ENCODE results near the gene TST. TPM values are rescaled to one million over a fixed set of nuclear protein-coding genes. Genes with fewer than 3 reads are reported as not detected.

The TST gene
- total RNA-seq: 1 to 10 TPM; 3.7 to 5.1 TPM
- 0.75 TPM for polyA plus RNA-seq

- POLR2A ChIA-PET: no interaction called here
- H3K27ac ChIP-seq (ENCODE audit: low read depth, low read length): peak within 1 kb of the TSS; percentile 51
- H3K27ac Mint-ChIP-seq: peak within 1 kb of the TSS in 7 of 8 donors; percentile 41 to 86 (median 61)
Measured at GRCh38 chr22:37019309-37020191, at the start of gene TST, which contains the start of gene MPST. Gene TST, minus strand, starts transcription at chr22:37019447. Its CDS starts 715 bp downstream, at chr22:37018732. Gene MPST, plus strand, starts transcription at chr22:37019742. Its CDS starts 95 bp downstream, at chr22:37019837.

GRCh38 chr22:37068859-37069258, 49.6 kb upstream of the TST start:
- Histone ChIP-seq H3K27me3 (ENCODE audit: insufficient read depth, low read length, poor library complexity, severe bottlenecking) (no peaks in the 10 kb centered on the region), H3K4me1 (ENCODE audit: insufficient read depth, low read length) (no peaks in the 10 kb centered on the region), H3K9me3 (ENCODE audit: low read length) (no peaks in the 10 kb centered on the region), H3K4me3 (ENCODE audit: low read length) (no peak overlapping the region), H3K36me3 (ENCODE audit: insufficient read depth, low read length) (no peaks in the 10 kb centered on the region), H3K27ac (ENCODE audit: low read depth, low read length) (no peak overlapping the region)
- DNase-seq: no peak
- Mint-ChIP-seq H3K27ac (peak overlapping the region in 1 of 8 donors; percentile 38), H3K4me1 (no peaks in the 10 kb centered on the region), H3K36me3 (peaks cover 0 to 3% (median 0%) of the 10 kb centered on the region in 3 donors), H3K27me3 (peaks cover 15 to 18% of the 10 kb centered on the region in 2 donors), H3K9me3 (no peaks in the 10 kb centered on the region), H3K4me3 (no peak overlapping the region)
- POLR2A ChIA-PET: interaction anchor here (0.5 kb wide), 1 partner anchor 522 kb away, joined by 4 read pairs; no protein-coding TSS in a partner anchor
- CTCF ChIA-PET: no interaction called here

More at GRCh38 chr22:37019309-37020191, at the start of gene TST, which contains the start of gene MPST:
- peaks cover 13 to 18% (median 14%) of the 10 kb centered on the region in 3 donors for H3K4me1 Mint-ChIP-seq
- H3K4me3 Mint-ChIP-seq: peak within 1 kb of the TSS; percentile 86 to 95 (median 90)
- Histone ChIP-seq H3K9me3 (ENCODE audit: low read length) (no peaks in the 10 kb centered on the region), H3K27me3 (ENCODE audit: insufficient read depth, low read length, poor library complexity, severe bottlenecking) (no peaks in the 10 kb centered on the region), H3K4me3 (ENCODE audit: low read length) (peak within 1 kb of the TSS; percentile 56), H3K4me1 (ENCODE audit: insufficient read depth, low read length) (peaks cover 6% of the 10 kb centered on the region), H3K36me3 (ENCODE audit: insufficient read depth, low read length) (no peaks in the 10 kb centered on the region)
- CTCF ChIA-PET: interaction anchor here (0.8 to 1.3 kb wide), 2 partner anchors 24 to 128 kb away, joined by 3 to 4 read pairs; no protein-coding TSS in a partner anchor
- H3K27me3 Mint-ChIP-seq: peaks cover 0 to 1% of the 10 kb centered on the region in 2 donors
- no peaks in the 10 kb centered on the region for H3K36me3 Mint-ChIP-seq
- H3K9me3 Mint-ChIP-seq: no peaks in the 10 kb centered on the region
- peak; percentile 9 to 55 (median 14) for DNase-seq

GRCh38 chr22:37067428-37067827, 48.2 kb upstream of the TST start:
- Mint-ChIP-seq H3K27me3 (peaks cover 15 to 18% of the 10 kb centered on the region in 2 donors), H3K4me3 (no peak overlapping the region), H3K4me1 (peaks cover 0 to 4% (median 0%) of the 10 kb centered on the region in 3 donors), H3K9me3 (no peaks in the 10 kb centered on the region), H3K27ac (peak overlapping the region in 1 of 8 donors; percentile 78), H3K36me3 (peaks cover 0 to 5% (median 0%) of the 10 kb centered on the region in 3 donors)
- Histone ChIP-seq H3K36me3 (ENCODE audit: insufficient read depth, low read length) (no peaks in the 10 kb centered on the region), H3K9me3 (ENCODE audit: low read length) (no peaks in the 10 kb centered on the region), H3K4me1 (ENCODE audit: insufficient read depth, low read length) (no peaks in the 10 kb centered on the region), H3K27ac (ENCODE audit: low read depth, low read length) (no peak overlapping the region), H3K4me3 (ENCODE audit: low read length) (no peak overlapping the region), H3K27me3 (ENCODE audit: insufficient read depth, low read length, poor library complexity, severe bottlenecking) (no peaks in the 10 kb centered on the region)
- no peak for DNase-seq
- ChIA-PET POLR2A (no interaction called here), CTCF (no interaction called here)

- POLR2A ChIA-PET: no interaction called here
- no peak overlapping the region for H3K4me3 ChIP-seq (ENCODE audit: low read length)
- H3K4me1 Mint-ChIP-seq: peaks cover under 1 to 11% (median 2%) of the 10 kb centered on the region in 3 donors
- peaks cover 15 to 18% of the 10 kb centered on the region in 2 donors for H3K27me3 Mint-ChIP-seq
- H3K36me3 ChIP-seq (ENCODE audit: insufficient read depth, low read length): no peaks in the 10 kb centered on the region
- CTCF ChIA-PET: no interaction called here
- no peaks in the 10 kb centered on the region for H3K4me1 ChIP-seq (ENCODE audit: insufficient read depth, low read length)
- H3K9me3 ChIP-seq (ENCODE audit: low read length): no peaks in the 10 kb centered on the region
- no peak overlapping the region for H3K27ac ChIP-seq (ENCODE audit: low read depth, low read length)
- no peak overlapping the region for H3K4me3 Mint-ChIP-seq
- H3K27ac Mint-ChIP-seq: no peak overlapping the region
- H3K36me3 Mint-ChIP-seq: peaks cover 0 to 7% (median 0%) of the 10 kb centered on the region in 3 donors
- DNase-seq: no peak
- no peaks in the 10 kb centered on the region for H3K27me3 ChIP-seq (ENCODE audit: insufficient read depth, low read length, poor library complexity, severe bottlenecking)
- no peaks in the 10 kb centered on the region for H3K9me3 Mint-ChIP-seq
Measured at GRCh38 chr22:37065961-37066360, 46.7 kb upstream of the TST start.

- no peak for DNase-seq
- no peak overlapping the region for H3K27ac Mint-ChIP-seq
- ChIA-PET POLR2A (no interaction called here), CTCF (no interaction called here)
- Histone ChIP-seq H3K4me3 (ENCODE audit: low read length) (no peak overlapping the region), H3K9me3 (ENCODE audit: low read length) (no peaks in the 10 kb centered on the region), H3K4me1 (ENCODE audit: insufficient read depth, low read length) (no peaks in the 10 kb centered on the region), H3K27ac (ENCODE audit: low read depth, low read length) (no peak overlapping the region), H3K27me3 (ENCODE audit: insufficient read depth, low read length, poor library complexity, severe bottlenecking) (no peaks in the 10 kb centered on the region), H3K36me3 (ENCODE audit: insufficient read depth, low read length) (no peaks in the 10 kb centered on the region)
- peaks cover 0 to 11% (median 0%) of the 10 kb centered on the region in 3 donors for H3K36me3 Mint-ChIP-seq
- no peaks in the 10 kb centered on the region for H3K9me3 Mint-ChIP-seq
- peaks cover 13 to 16% of the 10 kb centered on the region in 2 donors for H3K27me3 Mint-ChIP-seq
- H3K4me1 Mint-ChIP-seq: peaks cover 3 to 19% (median 7%) of the 10 kb centered on the region in 3 donors
- H3K4me3 Mint-ChIP-seq: no peak overlapping the region
Measured at GRCh38 chr22:37065180-37065579, 45.9 kb upstream of the TST start.

- Mint-ChIP-seq H3K27ac (peak overlapping the region in 1 of 8 donors; percentile 33), H3K27me3 (peaks cover 8 to 10% of the 10 kb centered on the region in 2 donors), H3K4me3 (no peak overlapping the region), H3K4me1 (peaks cover 7 to 25% (median 7%) of the 10 kb centered on the region in 3 donors), H3K36me3 (peaks cover 0 to 15% (median 0%) of the 10 kb centered on the region in 3 donors), H3K9me3 (no peaks in the 10 kb centered on the region)
- ChIA-PET POLR2A (no interaction called here), CTCF (no interaction called here)
- Histone ChIP-seq H3K9me3 (ENCODE audit: low read length) (no peaks in the 10 kb centered on the region), H3K27ac (ENCODE audit: low read depth, low read length) (no peak overlapping the region), H3K4me1 (ENCODE audit: insufficient read depth, low read length) (no peaks in the 10 kb centered on the region), H3K27me3 (ENCODE audit: insufficient read depth, low read length, poor library complexity, severe bottlenecking) (no peaks in the 10 kb centered on the region), H3K36me3 (ENCODE audit: insufficient read depth, low read length) (no peaks in the 10 kb centered on the region), H3K4me3 (ENCODE audit: low read length) (no peak overlapping the region)
- DNase-seq: no peak
Measured at GRCh38 chr22:37064553-37064952, 45.3 kb upstream of the TST start.

- Mint-ChIP-seq H3K27ac (peak overlapping the region in 3 of 8 donors; percentile 33 to 69 (median 57)), H3K9me3 (no peaks in the 10 kb centered on the region), H3K36me3 (peaks cover 0 to 18% (median 0%) of the 10 kb centered on the region in 3 donors), H3K27me3 (peaks cover 5 to 8% of the 10 kb centered on the region in 2 donors), H3K4me1 (peaks cover 7 to 26% (median 7%) of the 10 kb centered on the region in 3 donors), H3K4me3 (no peak overlapping the region)
- H3K9me3 ChIP-seq (ENCODE audit: low read length): no peaks in the 10 kb centered on the region
- CTCF ChIA-PET: no interaction called here
- H3K27ac ChIP-seq (ENCODE audit: low read depth, low read length): no peak overlapping the region
- H3K4me3 ChIP-seq (ENCODE audit: low read length): no peak overlapping the region
- H3K27me3 ChIP-seq (ENCODE audit: insufficient read depth, low read length, poor library complexity, severe bottlenecking): no peaks in the 10 kb centered on the region
- POLR2A ChIA-PET: no interaction called here
- no peaks in the 10 kb centered on the region for H3K36me3 ChIP-seq (ENCODE audit: insufficient read depth, low read length)
- DNase-seq: peak in 1 of 5 donors; percentile 38
- H3K4me1 ChIP-seq (ENCODE audit: insufficient read depth, low read length): no peaks in the 10 kb centered on the region
Measured at GRCh38 chr22:37063431-37064420, 44.5 kb upstream of the TST start.

Data from CD8-positive, alpha-beta memory T cell (primary cell).